Pancreas (tissue), 10 donors: ENCODE results near the gene ATXN1. TPM values are rescaled to one million over a fixed set of nuclear protein-coding genes. Genes with fewer than 3 reads are reported as not detected.
A peak's percentile ranks its signal among the peaks of the same experiment; 100 is the strongest.

Experiments used
- ATAC-seq, 4 donors: fragments of 200-7000 bp; cut with Tn5 transposase; one replicate each; pipeline versions ENCODE4 v1.8.0 to v1.9.1; 2020; ENCODE audit warnings: mild to moderate bottlenecking in 4 of 4, moderate library complexity in 4 of 4
- DNase-seq, 6 donors: peaks; one replicate each; pipeline ENCODE4 v3.0.0-alpha.2; 2020
- FAIRE-seq: peaks from 2 replicates; lab custom pipeline; 2012; peaks lifted over from hg19 to GRCh38; lab: Jason Lieb, UNC
- H3K27ac ChIP-seq, 4 donors: fragments of 200-600 bp; sonication (generic); 1 replicate in 3 of 4; 2 replicates in 1 of 4; pipeline versions ENCODE4 v1.5.0 to v1.8.0; 2020
- H3K27me3 ChIP-seq, 4 donors: fragments of 200-600 bp; one replicate each; pipeline ENCODE4 v1.8.0; 2021
- H3K36me3 ChIP-seq, 3 donors: fragments of 200-600 bp; sonication (generic) in 1 of 3; one replicate each; pipeline versions ENCODE4 v1.5.0 to v1.8.0; 2020 to 2021
- H3K4me1 ChIP-seq, 3 donors: fragments of 200-600 bp; one replicate each; pipeline ENCODE4 v1.8.0; 2021
- H3K4me3 ChIP-seq, 4 donors: fragments of 200-600 bp; sonication (generic) in 2 of 4; one replicate each; pipeline versions ENCODE4 v1.5.0 to v1.8.0; 2020 to 2021
- H3K9me3 ChIP-seq, 4 donors: fragments of 200-600 bp; one replicate each; pipeline ENCODE4 v1.8.0; 2021
- CTCF ChIP-seq, 4 donors: fragments of 200-600 bp; sonication (generic) in 3 of 4; IDR thresholded peaks; one replicate each; pipeline versions ENCODE4 v1.5.0 to v1.8.0; 2021; ENCODE audit warnings: antibody characterized with exemption in 4 of 4
- WGBS, 2 donors: extraction: QIAGEN DNeasy Blood & Tissue Kit; methylation state at CpG; one replicate each; pipeline ENCODE4 v1.1.7; 2013; 5-methylcytosine and 5-hydroxymethylcytosine counted together
- intact Hi-C, 3 donors: fragments of 100-400 bp; cut with DNase I; formaldehyde crosslinking; loops; one replicate each; pipeline versions ENCODE4 v1.11.1 to v1.14.2; 2022
- polyA plus RNA-seq, 2 donors: library from polyadenylated mRNA; stranded (reverse); fragments of 200-250 nt; gene quantifications; one replicate each; pipeline ENCODE4 v1.2.3, GENCODE V29; 2013
- total RNA-seq, 6 donors: library from RNA; stranded (reverse); fragmentation: NEBNext Ultra II Directional in 4 of 6; extraction: Animal tissue kit (Norgen Biotek cat#: 25700) in 4 of 6; gene quantifications; one replicate each; pipeline versions ENCODE4 v1.2.1 to v1.2.4, GENCODE V29; 2021 to 2023
- donor health status: healthy with polysubstance abuse.
- donor health status: DM: no; HTN: no; CAD: no; lungs with moderate emphysema.
- donor health status: DM: no; HTN: no; CAD: no.
- donor health status: control.
- donor health status: control.
- donor health status: Bipolar disorder and iron deficiency.
- donor health status: DM: yes; HTN: yes; CAD: no.
- donor health status: DM: no; HTN: no; CAD: no.
- donor health status: DM: no; HTN: no; CAD: no.
- donor health status: DM: yes; HTN: yes; CAD: no.

ATXN1 gene
- total and polyA plus RNA-seq, 8 donors = 4.9 to 38.6 (median 20.5) TPM

- 87 to 91% methylated on average over 5 of the region's 5 CpGs for WGBS, 2 donors
- no peaks in the 10 kb centered on the region for H3K27me3 ChIP-seq
- FAIRE-seq = no peak
- intact Hi-C loops = no loop called here
- peaks cover 9 to 40% (median 18%) of the 10 kb centered on the region in 3 donors for H3K4me1 ChIP-seq
- no peak overlapping the region for H3K4me3 ChIP-seq
- TF ChIP-seq CTCF (IDR thresholded peaks at IDR 0.05) = no peak
- peak in 1 of 6 donors; percentile 31 for DNase-seq
- H3K27ac ChIP-seq = no peak overlapping the region
- no peaks in the 10 kb centered on the region for H3K9me3 ChIP-seq
- no peaks in the 10 kb centered on the region for H3K36me3 ChIP-seq
- ATAC-seq = peak in 2 of 4 donors; percentile 33 to 44
Measured at GRCh38 chr6:16727996-16728395, 33.3 kb downstream of the ATXN1 start.

- Histone ChIP-seq H3K4me3 (no peak overlapping the region), H3K27ac (peak overlapping the region in 1 of 4 donors; percentile 2), H3K27me3 (no peaks in the 10 kb centered on the region), H3K9me3 (no peaks in the 10 kb centered on the region), H3K36me3 (no peaks in the 10 kb centered on the region), H3K4me1 (peaks cover 6 to 28% (median 12%) of the 10 kb centered on the region in 3 donors)
- FAIRE-seq = no peak
- intact Hi-C loops = no loop called here
- TF ChIP-seq CTCF (IDR thresholded peaks at IDR 0.05) = no peak
- WGBS, 2 donors = 76 to 78% methylated on average over 7 of the region's 7 CpGs
- peak in 1 of 4 donors; percentile 43 for ATAC-seq
- no peak for DNase-seq
Measured at GRCh38 chr6:16725145-16725864, 36.0 kb downstream of the ATXN1 start.

GRCh38 chr6:16723826-16724225 is 37.4 kb downstream of the ATXN1 start:
- Histone ChIP-seq H3K4me3 (no peak overlapping the region), H3K4me1 (peaks cover 12 to 30% (median 12%) of the 10 kb centered on the region in 3 donors), H3K9me3 (no peaks in the 10 kb centered on the region), H3K27me3 (no peaks in the 10 kb centered on the region), H3K27ac (no peak overlapping the region), H3K36me3 (no peaks in the 10 kb centered on the region)
- TF ChIP-seq CTCF (IDR thresholded peaks at IDR 0.05) = no peak
- 53 to 60% methylated on average over 3 of the region's 3 CpGs for WGBS, 2 donors
- DNase-seq (no peak), ATAC-seq (peak in 3 of 4 donors; percentile 51 to 74 (median 62)), FAIRE-seq (peak; percentile 34)
- intact Hi-C loops = no loop called here

- Histone ChIP-seq H3K27me3 (no peaks in the 10 kb centered on the region), H3K9me3 (no peaks in the 10 kb centered on the region), H3K4me3 (no peak overlapping the region), H3K4me1 (peaks cover 12 to 31% (median 14%) of the 10 kb centered on the region in 3 donors), H3K27ac (no peak overlapping the region), H3K36me3 (no peaks in the 10 kb centered on the region)
- WGBS, 2 donors = 88 to 96% methylated on average over 2 of the region's 2 CpGs
- no peak for DNase-seq
- intact Hi-C loops = no loop called here
- no peak for TF ChIP-seq CTCF (IDR thresholded peaks at IDR 0.05)
- no peak for FAIRE-seq
- no peak for ATAC-seq
Measured at GRCh38 chr6:16723402-16723801, 37.9 kb downstream of the ATXN1 start.

GRCh38 chr6:16722630-16723029 is 38.6 kb downstream of the ATXN1 start:
- H3K4me3 ChIP-seq = no peak overlapping the region
- H3K27ac ChIP-seq = no peak overlapping the region
- H3K9me3 ChIP-seq = no peaks in the 10 kb centered on the region
- H3K36me3 ChIP-seq = no peaks in the 10 kb centered on the region
- no peak for FAIRE-seq
- 79 to 87% methylated on average over 3 of the region's 3 CpGs for WGBS, 2 donors
- H3K4me1 ChIP-seq = peaks cover 12 to 31% (median 14%) of the 10 kb centered on the region in 3 donors
- no peaks in the 10 kb centered on the region for H3K27me3 ChIP-seq
- intact Hi-C loops = no loop called here
- TF ChIP-seq CTCF (IDR thresholded peaks at IDR 0.05) = no peak
- DNase-seq = no peak
- peak in 1 of 4 donors; percentile 33 for ATAC-seq
